Measurements from ENCODE around the gene PCBP3. TPM values are rescaled to one million over a fixed set of nuclear protein-coding genes. Genes with fewer than 3 reads are reported as not detected.
"Not testable (repeated sequence)": the region's sequence is repeated elsewhere in the genome, so short reads cannot be mapped to it uniquely, and the experiment has no call there.

PCBP3 gene
- polyA plus RNA-seq, 10 donors: 0.72 to 2.2 (median 1.2) TPM

DNA sequence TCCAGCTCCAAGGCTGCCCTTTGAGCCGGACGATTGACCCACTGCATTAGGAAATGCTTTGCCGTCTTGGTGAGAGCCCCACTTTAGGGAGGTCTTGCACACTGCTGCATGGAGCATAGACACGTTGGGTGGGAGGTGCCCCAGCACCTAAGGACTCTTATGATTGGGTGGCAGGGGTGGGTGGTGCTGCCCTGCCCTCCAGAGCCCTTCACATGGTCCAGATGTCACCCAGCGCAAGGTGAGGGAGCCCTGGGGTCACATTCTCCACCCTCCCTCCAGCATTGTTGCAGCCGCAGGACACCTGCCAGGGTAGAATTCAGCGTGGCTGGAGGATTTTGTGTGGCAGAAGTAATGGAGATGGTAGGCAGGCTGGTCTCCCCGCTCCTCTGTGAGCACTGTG lies 200.7 kb downstream of the PCBP3 start:
- no peak for DNase-seq

DNA sequence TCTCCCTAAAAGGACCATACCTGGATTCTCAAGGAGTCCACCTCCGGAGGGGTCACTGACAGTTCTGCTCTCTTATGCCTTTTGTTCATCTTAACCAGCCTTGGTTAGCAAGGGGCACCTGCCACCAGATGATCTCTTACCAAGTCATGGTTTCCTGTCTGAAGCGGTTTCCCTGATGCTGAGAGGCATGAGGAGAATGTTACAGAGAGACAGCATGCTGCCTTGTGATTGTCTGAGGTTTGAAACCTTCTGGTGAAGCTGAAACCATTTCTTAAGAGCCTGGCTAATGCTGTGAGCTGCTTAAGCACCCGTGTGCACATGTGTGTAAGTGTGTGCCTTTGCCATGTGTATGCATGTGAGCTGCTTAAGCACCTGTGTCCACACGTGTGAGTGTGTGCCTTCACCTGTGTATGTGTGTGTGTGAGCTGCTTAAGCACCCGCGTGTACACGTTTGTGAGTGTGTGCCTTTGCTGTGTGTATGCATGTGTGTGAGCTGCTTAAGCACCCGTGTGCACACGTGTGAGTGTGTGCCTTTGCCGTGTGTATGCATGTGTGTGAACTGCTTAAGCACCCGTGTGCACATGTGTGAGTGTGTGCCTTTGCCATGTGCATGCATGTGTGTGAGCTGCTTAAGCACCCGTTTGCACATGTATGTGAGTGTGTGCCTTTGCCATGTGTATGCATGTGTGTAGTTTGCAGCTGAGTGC lies 201.7 kb downstream of the PCBP3 start:
- DNase-seq: no peak

DNA sequence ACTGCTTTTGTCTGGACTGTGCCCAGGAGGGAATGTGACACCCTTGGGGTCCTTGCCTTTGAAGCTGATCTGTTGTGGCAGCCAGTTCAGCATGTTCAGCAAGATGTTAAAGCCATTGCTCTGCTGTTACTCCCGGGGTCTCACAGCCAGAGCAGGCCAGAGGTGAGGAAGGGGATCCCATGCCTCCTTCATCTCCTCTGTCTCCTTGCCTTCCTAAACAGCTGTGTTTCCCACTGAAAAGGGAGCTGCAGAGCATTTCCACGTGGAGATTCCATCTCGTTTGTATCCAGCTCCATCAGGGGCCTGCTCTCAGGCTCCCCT lies 202.2 kb downstream of the PCBP3 start:
- DNase-seq: no peak

DNA sequence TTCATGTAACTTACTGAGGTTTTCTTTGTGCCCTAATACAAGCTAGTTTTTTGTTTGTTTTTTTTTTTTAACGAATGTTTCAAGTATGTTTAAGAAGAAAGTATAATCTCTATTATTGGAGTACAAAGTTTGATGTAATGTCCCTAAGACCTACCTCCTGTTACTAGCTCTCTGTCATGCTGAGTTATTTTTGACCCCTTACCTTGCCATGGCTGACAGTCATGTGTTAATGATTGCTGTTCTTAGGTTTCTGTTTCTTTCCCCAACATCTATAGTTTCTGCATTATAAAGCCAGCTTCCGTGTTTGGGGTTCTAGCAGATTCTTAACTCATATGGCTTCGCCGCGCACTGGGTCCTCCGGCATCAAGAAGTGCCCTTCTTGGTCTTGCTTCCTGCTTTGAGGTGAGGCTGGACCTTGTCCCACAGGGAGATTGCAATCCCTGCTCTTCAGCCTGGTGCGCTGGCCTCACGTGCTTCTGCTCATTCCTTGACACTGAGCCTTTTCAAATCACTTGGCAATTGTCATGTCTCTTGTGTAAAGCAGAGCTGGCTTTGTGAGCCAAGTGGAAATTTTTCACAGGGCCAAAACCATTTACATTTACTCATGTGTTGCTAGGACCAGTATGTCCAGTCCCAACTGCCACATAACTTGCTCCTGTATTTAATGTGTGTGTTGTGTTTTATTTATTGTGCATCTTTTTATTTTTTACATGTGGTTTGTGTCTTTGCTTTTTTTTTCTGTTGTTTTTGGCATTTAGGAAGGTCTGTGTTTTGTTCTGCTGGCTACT lies 203.0 kb downstream of the PCBP3 start:
- peak in 1 of 3 donors; percentile 39 for DNase-seq

GRCh38 chr21:45847870-45848269 lies 204.3 kb downstream of the PCBP3 start:
- no peak for DNase-seq

DNA sequence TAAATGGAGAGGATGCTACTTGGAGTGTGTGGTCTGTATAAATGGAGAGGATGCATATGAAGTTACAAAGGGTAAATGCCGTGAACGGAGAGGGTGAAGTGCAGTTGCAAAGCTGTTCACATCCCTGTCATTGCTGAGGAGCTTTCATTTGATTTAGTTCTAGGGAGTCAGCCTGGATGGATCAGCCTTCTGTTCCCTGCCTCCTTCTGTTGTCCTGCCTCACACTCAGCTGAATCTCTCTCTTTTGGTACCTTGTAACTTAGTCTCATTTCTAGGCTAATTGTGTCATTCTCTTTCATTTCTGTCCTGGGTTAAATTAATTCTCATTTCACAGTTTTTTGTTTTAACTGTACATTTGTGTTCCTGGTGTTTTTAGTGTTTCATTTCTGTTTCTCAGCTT lies 204.8 kb downstream of the PCBP3 start:
- DNase-seq: no peak

DNA sequence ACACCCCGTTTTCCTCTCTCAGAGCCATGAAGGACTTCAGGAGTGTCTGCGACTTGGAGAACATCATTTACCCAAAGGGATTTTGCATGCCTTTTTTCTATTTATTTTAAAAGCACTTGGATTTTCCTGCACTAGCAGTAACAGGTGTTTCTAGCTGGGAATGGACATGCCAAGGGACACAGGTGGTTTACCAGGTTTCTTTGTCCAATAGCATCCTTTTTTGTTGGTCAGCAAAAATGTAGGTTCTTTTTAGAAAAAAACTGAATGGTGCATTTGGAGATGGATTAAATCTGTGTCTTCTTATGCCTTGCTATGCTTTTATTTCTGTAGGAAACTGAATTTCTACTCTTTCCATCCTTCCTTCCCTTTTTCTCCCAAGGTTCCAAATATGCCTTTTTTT lies 205.3 kb downstream of the PCBP3 start:
- no peak for DNase-seq

DNA sequence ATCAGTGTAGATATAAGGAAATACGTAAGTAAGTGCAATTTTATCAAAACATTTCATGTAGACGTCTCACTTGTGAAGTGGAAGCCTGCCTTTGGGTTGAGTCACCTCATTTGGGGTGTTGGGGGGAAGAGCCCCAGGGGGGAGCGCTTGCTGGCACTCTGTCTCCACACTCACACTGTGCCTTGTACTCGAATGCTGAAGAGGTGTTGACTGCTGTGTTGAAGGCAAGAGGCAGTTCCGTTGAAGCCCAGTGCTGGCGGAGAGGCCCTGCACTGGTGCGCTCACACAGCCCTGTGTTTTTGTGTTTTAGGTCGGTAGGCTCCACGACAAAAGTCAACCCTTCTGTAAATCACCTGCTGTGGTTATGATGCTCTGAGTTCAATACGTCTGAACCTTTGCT lies 206.1 kb downstream of the PCBP3 start:
- no peak for DNase-seq

DNA sequence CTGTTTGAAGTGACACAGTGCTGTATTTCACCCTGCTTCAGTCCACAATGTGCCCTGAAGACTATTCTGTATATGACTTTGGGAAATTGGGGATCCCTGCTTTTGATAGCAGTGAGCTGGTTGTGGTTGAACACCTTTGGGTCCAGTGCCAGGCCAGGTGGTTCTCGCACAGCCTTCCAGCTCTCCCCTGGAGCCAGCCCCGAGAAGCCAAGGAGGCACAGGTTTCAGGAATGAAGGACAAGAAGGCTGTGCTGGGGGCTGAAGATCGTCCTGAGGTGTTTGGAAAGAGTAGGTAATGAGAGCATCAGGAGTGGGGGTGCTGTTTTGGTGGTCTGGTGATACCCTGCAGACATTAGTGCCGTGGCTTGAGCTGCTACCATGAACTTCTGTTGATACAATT lies 206.7 kb downstream of the PCBP3 start:
- DNase-seq: no peak

DNA sequence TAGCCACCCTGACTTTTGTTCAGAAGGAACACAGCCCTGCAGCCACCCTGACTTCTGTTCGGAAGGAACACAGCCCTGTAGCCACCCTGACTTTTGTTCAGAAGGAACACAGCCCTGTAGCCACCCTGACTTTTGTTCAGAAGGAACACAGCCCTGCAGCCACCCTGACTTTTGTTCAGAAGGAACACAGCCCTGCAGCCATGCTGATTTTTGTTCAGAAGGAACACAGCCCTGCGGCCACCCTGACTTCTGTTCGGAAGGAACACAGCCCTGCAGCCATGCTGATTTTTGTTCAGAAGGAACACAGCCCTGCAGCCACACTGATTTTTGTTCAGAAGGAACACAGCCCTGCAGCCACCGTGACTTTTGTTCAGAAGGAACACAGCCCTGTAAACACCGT lies 208.9 kb downstream of the PCBP3 start:
- DNase-seq: not testable (repeated sequence)

DNA sequence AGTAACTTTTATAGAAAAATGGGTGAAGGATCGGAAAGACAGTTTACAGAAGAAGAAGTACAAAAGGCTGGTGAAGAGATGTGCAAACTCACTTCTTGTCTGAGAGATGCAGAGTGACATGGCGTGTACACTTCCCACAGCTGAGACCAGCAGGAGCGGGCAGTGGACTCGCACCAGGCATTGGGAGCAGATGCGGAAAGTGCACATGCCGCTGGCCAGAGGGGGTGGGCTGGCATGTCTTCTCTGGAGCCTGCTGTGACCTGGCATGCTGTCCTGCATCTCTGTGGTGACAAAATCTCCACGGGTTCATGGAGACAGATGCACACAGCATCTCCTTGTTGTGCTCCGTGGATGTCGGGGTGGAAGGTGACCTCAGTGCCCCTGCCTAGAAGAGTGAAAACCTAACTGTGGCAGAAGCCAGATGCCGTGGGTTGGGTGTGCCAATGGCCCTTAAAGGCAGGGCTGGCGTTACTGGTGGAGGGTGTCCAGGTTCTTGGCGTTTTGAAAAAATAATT lies 209.4 kb downstream of the PCBP3 start:
- DNase-seq: no peak

DNA sequence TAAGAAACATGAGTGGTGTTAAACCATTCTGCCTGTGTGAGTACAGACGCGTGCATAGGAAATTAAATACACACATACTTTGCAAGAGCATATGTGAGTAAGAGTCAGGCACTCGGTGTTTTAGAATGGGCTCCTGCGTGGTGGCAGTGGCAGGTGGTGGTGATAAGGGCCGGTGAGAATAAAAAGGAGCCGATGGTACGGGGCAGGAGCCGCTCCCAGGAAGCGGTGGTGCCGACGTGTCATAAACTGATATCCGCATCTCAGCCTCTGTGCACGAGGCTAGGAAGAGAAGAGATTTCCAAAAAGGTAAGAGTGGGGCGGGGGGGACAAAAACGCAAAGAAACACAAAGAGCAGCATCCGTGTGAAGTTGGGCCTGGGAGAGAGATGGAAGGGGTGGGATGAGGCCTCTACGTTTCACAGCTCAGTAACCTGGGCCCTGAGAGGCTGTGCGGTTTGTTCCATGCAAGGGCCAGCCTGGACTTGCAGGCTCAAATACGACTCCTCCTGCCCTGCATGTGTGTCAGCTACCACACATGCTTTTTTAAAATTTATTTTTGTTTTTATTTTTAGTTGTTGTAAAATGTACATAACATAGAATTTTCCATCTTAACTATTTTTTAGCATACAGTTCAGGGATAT lies 210.3 kb downstream of the PCBP3 start:
- DNase-seq: no peak

GRCh38 chr21:45854690-45855247 lies 211.2 kb downstream of the PCBP3 start:
- no peak for DNase-seq

DNA sequence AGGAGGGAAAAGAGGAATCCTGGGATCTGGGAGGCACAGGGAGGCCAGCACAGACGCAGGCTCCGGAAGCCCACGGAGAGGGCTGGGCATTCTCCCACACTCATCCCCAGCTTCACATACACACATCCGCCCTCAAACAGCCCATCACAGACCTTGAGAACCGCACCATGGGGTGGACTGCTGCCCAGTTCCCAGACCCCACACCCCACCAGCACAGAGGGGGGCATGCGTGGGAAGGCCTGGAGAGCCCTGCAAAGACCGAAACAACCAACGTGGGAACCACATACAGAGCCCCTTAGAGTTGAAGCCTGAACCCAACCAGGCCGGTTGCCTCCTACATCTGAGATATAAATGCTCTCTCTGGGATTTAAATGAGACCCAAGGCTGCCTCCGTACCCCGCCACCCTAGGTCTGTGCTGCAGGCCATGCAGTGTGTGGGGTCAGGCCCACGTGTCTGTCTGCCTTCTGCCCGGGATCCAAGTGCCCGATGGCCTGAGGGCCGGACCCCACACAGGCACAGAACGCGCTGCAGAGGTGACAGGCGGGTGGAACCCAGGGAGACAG lies 211.8 kb downstream of the PCBP3 start:
- no peak for DNase-seq

DNA sequence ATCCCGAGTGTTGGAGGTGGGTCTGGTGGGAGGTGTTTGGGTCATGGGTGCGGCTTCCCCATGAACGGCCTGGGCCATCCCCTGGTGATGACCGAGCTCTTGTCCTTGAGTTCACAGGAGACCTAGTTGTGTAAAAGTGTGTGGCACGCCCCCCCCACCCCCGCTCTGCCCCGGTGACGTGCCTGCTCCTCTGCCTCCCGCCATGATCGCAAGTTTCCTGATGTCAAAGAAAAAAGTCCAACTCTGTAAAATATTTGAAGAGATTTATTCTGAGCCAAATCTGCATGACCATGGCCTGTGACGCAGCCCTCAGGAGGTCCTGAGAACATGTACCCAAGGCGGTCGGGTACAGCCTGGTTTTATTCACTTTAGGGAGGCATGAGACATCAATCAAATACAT lies 212.9 kb downstream of the PCBP3 start:
- DNase-seq: no peak

- no peak for DNase-seq
These were observed 213.4 kb downstream of the PCBP3 start for GRCh38 chr21:45856906-45857305.

DNA sequence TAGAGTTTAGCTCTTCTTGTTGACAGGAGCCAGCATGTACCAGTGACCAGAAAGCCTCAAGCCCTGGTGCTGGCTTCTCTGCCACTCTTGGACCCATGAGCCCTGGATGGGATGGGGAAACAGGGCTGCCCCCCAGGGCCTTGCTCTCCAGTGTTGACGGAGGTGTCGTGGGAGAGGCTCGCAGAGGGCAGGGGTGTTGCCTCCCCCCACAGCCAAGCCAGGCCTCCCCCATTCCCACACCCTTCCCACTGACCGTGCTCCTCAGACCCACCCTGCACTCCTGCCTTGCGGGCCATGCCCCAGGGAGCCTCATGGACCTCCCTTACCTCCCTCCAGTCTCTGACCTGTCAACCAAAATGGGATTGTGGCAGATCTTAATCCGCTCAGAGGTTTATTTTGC lies 214.2 kb downstream of the PCBP3 start:
- no peak for DNase-seq

DNA sequence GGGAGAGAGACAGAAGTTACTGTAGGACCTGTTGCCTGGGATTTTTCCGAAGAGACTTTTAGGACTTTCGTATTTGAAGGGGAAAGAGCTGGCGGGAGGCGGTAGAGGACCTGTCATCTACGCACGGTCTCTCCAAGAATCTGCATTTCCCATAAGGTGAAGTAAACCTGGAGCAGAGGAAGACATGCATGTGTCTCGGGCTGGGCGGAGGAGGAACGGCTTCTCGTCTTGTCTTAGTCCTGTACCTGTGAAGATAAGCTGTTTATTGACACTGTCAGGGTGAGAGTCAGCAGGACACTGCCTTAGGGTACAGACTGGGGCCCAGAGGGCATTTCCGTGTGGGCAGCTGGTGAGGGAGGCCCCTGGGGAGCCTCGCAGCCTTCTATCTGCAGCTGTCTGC lies 214.7 kb downstream of the PCBP3 start:
- no peak for DNase-seq

DNA sequence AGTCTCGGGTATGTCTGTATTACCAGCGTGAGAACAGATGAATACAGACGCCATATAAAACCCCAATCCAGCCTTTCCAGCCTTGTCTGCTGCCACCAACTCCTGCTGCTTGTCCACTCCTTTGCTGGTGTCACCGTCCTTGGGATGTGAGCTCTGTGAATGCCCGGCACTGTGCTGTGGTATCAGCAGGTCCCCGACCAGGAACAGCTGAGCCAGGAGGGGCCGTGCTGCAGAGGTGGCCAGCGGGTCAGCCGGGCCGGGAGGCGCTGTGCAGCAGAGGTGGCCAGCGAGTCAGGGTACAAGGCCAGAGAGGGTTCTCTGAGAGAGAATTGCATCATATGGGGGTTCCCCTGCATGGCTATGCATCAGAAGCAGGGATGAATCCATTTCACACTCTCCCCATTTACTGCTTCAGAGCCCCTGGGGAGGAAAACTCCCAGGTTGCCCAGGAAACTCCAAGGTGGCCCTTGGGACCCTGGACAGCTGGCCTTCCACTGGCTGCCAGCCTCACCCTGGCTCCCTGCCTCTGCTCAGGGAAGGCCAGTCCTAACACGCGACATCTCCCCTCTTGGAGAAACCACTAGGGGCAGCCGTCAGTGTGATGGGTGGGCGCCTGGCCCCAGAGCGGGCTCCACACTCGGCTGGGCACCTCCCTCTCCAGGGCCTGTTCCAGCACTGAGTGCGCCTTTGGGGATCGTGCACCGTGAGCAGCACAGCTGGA lies 215.7 kb downstream of the PCBP3 start:
- DNase-seq: no peak

GRCh38 chr21:45859762-45860357 lies 216.3 kb downstream of the PCBP3 start:
- no peak for DNase-seq

- no peak for DNase-seq
These were observed 217.1 kb downstream of the PCBP3 start for GRCh38 chr21:45860493-45861155.
